HL-60 (cell line): ENCODE results near the gene ODAPH.

ENCODE experiments used
- CTCF ChIP-seq: IDR thresholded peaks from one replicate; pipeline ENCODE4 v1.5.1; 2011; ENCODE audit warnings: low read length, control low read depth, inconsistent platforms; ENCODE audit not compliant: insufficient read depth
- GABPA ChIP-seq: IDR thresholded peaks from 2 replicates; pipeline ENCODE4 v1.6.1; 2012; ENCODE audit warnings: low read depth
- POLR2AphosphoS5 ChIP-seq: IDR thresholded peaks from 2 replicates; pipeline ENCODE4 v1.6.1; 2012; ENCODE audit warnings: low read depth
- REST ChIP-seq: IDR thresholded peaks from 2 replicates; pipeline ENCODE4 v1.6.1; 2012; ENCODE audit warnings: low read depth; ENCODE audit not compliant: insufficient replicate concordance

GRCh38 chr4:75513526-75514130 lies 42.2 kb upstream of the ODAPH start:
- TF ChIP-seq CTCF (no peak), GABPA (no peak), REST (no peak), POLR2AphosphoS5 (no peak)
